HEK293 (cell line): Measurements from ENCODE around the gene FOXRED1.

ENCODE experiments used
- CTCF ChIA-PET: fragments of 350-600 bp; formaldehyde crosslinking; extraction: SDS; loops from one replicate; lab custom pipeline; 2021; ENCODE audit warnings: antibody characterized with exemption; lab: Yijun Ruan, JAX
- POLR2A ChIA-PET: fragments of 300-600 bp; formaldehyde crosslinking; extraction: SDS; loops from one replicate; lab custom pipeline; 2020; ENCODE audit warnings: antibody characterized with exemption, inconsistent platforms; lab: Yijun Ruan, JAX
- H3K27ac ChIP-seq: fragments of 200-500 bp; sonication (Bioruptor generic); 2 replicates; pipeline ENCODE4 v1.5.1; 2014; ENCODE audit warnings: low read depth, low read length, control low read depth, inconsistent platforms; ENCODE audit errors: extremely low read depth
- H3K36me3 ChIP-seq, 2 experiments: fragments of 200-500 bp in 1 of 2; sonication (Bioruptor generic) in 1 of 2; 1 replicate in 1 of 2; 2 replicates in 1 of 2; pipeline ENCODE4 v1.5.1; 2014 to 2017; ENCODE audit warnings: inconsistent platforms in 2 of 2, low read length in 2 of 2; ENCODE audit not compliant: control insufficient read depth in 2 of 2, insufficient read depth in 1 of 2
- H3K4me1 ChIP-seq: fragments of 200-500 bp; sonication (Bioruptor generic); 2 replicates; pipeline ENCODE4 v1.5.1; 2014; ENCODE audit warnings: mild to moderate bottlenecking, low read length, inconsistent platforms; ENCODE audit not compliant: control insufficient read depth, insufficient read depth
- H3K4me3 ChIP-seq: 2 replicates; pipeline ENCODE4 v1.5.1; 2011; ENCODE audit warnings: low read depth, mild to moderate bottlenecking, control low read depth, low read length, moderate library complexity
- H3K9me3 ChIP-seq: fragments of 200-500 bp; sonication (Bioruptor generic); 2 replicates; pipeline ENCODE4 v1.5.1; 2014; ENCODE audit warnings: low read depth, low read length, inconsistent platforms; ENCODE audit not compliant: control insufficient read depth, insufficient read depth
- GLI4 ChIP-seq: fragments of 450-650 bp; formaldehyde crosslinking; IDR thresholded peaks from 2 replicates; pipeline ENCODE4 v1.5.1; 2016; ENCODE audit warnings: missing biosample characterization, missing genetic modification characterization
- MYNN ChIP-seq: fragments of 450-650 bp; formaldehyde crosslinking; IDR thresholded peaks from 2 replicates; pipeline ENCODE4 v1.5.1; 2016; ENCODE audit warnings: missing biosample characterization, missing genetic modification characterization, borderline replicate concordance
- OSR2 ChIP-seq: fragments of 450-650 bp; formaldehyde crosslinking; IDR thresholded peaks from 2 replicates; pipeline ENCODE4 v1.5.1; 2016; ENCODE audit warnings: missing biosample characterization, missing genetic modification characterization
- RBAK ChIP-seq: fragments of 450-650 bp; formaldehyde crosslinking; IDR thresholded peaks from 2 replicates; pipeline ENCODE4 v1.5.1; 2016; ENCODE audit warnings: missing biosample characterization, missing genetic modification characterization
- ZBTB17 ChIP-seq: fragments of 450-650 bp; formaldehyde crosslinking; IDR thresholded peaks from 2 replicates; pipeline ENCODE4 v1.5.1; 2016; ENCODE audit warnings: missing biosample characterization, missing genetic modification characterization
- ZNF121 ChIP-seq: fragments of 450-650 bp; formaldehyde crosslinking; IDR thresholded peaks from 2 replicates; pipeline ENCODE4 v1.5.1; 2016; ENCODE audit warnings: missing biosample characterization, missing genetic modification characterization
- ZNF202 ChIP-seq: fragments of 450-650 bp; formaldehyde crosslinking; IDR thresholded peaks from 2 replicates; pipeline ENCODE4 v1.5.1; 2016; ENCODE audit warnings: missing biosample characterization, missing genetic modification characterization, borderline replicate concordance
- ZNF362 ChIP-seq: fragments of 450-650 bp; formaldehyde crosslinking; IDR thresholded peaks from 2 replicates; pipeline ENCODE4 v1.5.1; 2016; ENCODE audit warnings: missing biosample characterization, missing genetic modification characterization
- ZNF510 ChIP-seq: fragments of 450-650 bp; formaldehyde crosslinking; IDR thresholded peaks from 2 replicates; pipeline ENCODE4 v1.5.1; 2018; ENCODE audit warnings: mild to moderate bottlenecking, missing genetic modification characterization, missing biosample characterization; ENCODE audit not compliant: insufficient replicate concordance
- ZNF530 ChIP-seq: fragments of 450-650 bp; formaldehyde crosslinking; IDR thresholded peaks from 2 replicates; pipeline ENCODE4 v1.5.1; 2016; ENCODE audit warnings: low read depth, missing biosample characterization, missing genetic modification characterization
- ZNF768 ChIP-seq: fragments of 450-650 bp; formaldehyde crosslinking; IDR thresholded peaks from 2 replicates; pipeline ENCODE4 v1.5.1; 2018; ENCODE audit warnings: missing biosample characterization, mild to moderate bottlenecking, missing genetic modification characterization
- TF ChIP-seq, protein P1 (sequence below): fragments of 450-650 bp; formaldehyde crosslinking; IDR thresholded peaks from 2 replicates; pipeline ENCODE4 v1.5.1; 2016; ENCODE audit warnings: missing biosample characterization, missing genetic modification characterization
- TF ChIP-seq, protein P2 (sequence below): fragments of 450-650 bp; formaldehyde crosslinking; IDR thresholded peaks from 2 replicates; pipeline ENCODE4 v1.5.1; 2017; ENCODE audit warnings: missing biosample characterization, missing genetic modification characterization

Gene FOXRED1

DNA sequence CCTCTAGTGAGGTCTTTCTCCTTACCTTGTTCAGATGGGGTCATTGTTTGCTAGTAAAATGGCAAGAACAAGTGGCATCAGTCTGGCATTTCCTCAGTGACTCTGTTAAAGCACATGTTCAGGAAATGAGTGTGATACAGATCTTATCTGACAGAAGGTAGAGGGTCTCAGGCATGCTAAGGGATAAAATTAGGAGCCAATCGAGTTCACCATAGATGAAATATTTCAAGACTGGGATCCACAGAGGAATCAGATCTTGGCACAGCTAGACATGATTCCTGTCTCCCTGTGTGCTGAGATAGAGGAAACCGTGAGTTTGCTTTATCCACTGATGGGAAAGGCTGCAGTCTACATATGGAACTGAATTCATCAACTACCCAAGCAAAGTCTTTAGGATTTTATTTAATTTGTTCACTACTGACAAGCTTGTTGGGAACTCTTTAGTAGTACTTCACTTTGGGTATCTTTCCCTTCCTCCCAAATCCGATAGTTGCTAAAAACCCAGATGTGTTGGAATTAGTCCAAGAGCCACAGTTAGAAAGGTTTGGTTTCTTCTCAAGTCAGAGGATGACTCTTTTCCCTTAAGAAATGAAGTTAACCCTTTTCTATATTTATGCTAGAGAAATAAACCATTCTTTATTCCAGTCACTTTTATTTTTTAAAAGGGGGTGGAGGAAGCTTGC lies 39.0 kb upstream of the FOXRED1 start:
- Histone ChIP-seq H3K36me3 (peaks cover 0 to 6% of the 10 kb centered on the region in 2 experiments; a peak in 1 of 3 replicates), H3K27ac (no peak overlapping the region), H3K4me1 (peaks cover 5% of the 10 kb centered on the region), H3K9me3 (no peaks in the 10 kb centered on the region), H3K4me3 (no peak overlapping the region)
- POLR2A ChIA-PET = no interaction called here
- CTCF ChIA-PET = interaction anchor here (0.9 kb wide), 1 partner anchor 36 kb away, joined by 5 read pairs; no protein-coding TSS in a partner anchor
- TF ChIP-seq, protein P1, sequence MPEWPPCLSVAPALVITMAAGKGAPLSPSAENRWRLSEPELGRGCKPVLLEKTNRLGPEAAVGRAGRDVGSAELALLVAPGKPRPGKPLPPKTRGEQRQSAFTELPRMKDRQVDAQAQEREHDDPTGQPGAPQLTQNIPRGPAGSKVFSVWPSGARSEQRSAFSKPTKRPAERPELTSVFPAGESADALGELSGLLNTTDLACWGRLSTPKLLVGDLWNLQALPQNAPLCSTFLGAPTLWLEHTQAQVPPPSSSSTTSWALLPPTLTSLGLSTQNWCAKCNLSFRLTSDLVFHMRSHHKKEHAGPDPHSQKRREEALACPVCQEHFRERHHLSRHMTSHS = no peak
- no peak for TF ChIP-seq ZNF510 (tag by site-specific recombination)
- no peak for TF ChIP-seq ZNF530
- TF ChIP-seq ZNF768 (tag by site-specific recombination) = no peak

DNA sequence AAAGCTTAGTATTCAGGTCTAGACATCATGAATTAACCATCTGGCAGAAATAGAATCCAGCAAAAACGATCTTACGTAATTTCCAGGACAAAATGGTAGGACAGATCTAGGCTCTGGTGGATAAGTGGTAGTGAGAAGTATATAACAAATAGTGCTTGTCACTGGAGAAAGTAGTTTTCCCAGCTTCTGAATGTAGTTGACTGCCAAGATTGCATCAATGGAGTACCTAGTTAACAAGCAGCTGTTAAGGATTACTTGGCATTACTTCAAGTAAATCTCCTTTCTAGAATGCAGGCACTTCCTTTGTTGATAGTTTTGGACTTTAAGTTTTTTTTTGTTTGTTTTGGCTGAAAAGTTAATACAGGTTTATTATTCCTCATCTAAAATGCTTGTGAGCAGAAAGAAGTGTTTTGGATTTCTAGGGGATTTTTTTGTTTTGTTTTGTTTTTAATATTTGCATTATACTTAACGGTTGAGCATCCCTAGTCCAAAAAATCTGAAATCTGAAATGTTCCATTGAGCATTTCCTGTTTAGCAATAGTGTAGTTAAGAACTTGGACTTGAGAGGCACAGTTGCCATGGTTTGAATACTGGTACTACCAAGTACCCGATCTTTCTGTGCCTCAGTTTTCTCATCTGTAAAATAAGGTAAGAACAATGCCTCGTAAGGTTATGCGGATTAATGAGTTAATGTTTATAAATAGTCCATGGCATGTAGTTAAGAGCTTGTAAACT lies 37.1 kb upstream of the FOXRED1 start:
- H3K4me3 ChIP-seq = no peak overlapping the region
- H3K27ac ChIP-seq = no peak overlapping the region
- peaks cover 0 to 13% of the 10 kb centered on the region in 2 experiments; a peak in 1 of 3 replicates for H3K36me3 ChIP-seq
- H3K4me1 ChIP-seq = peaks cover 5% of the 10 kb centered on the region
- CTCF ChIA-PET = interaction anchor here (1.7 kb wide), 1 partner anchor 19 kb away, joined by 3 read pairs; no protein-coding TSS in a partner anchor
- peak; percentile 63 for TF ChIP-seq OSR2 (tag by site-specific recombination)
- no peak for TF ChIP-seq ZNF202 (tag by site-specific recombination)
- TF ChIP-seq RBAK (tag by site-specific recombination) = no peak
- TF ChIP-seq, protein P1 = no peak
- no peak for TF ChIP-seq ZNF121 (tag by site-specific recombination)
- peak; percentile 46; the same call in 1 of the 2 replicates for TF ChIP-seq ZBTB17 (tag by site-specific recombination)
- TF ChIP-seq, protein P2, sequence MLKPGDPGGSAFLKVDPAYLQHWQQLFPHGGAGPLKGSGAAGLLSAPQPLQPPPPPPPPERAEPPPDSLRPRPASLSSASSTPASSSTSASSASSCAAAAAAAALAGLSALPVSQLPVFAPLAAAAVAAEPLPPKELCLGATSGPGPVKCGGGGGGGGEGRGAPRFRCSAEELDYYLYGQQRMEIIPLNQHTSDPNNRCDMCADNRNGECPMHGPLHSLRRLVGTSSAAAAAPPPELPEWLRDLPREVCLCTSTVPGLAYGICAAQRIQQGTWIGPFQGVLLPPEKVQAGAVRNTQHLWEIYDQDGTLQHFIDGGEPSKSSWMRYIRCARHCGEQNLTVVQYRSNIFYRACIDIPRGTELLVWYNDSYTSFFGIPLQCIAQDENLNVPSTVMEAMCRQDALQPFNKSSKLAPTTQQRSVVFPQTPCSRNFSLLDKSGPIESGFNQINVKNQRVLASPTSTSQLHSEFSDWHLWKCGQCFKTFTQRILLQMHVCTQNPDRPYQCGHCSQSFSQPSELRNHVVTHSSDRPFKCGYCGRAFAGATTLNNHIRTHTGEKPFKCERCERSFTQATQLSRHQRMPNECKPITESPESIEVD (tag by site-specific recombination) = peak; percentile 92
- no peak for TF ChIP-seq GLI4 (tag by site-specific recombination)
- no peaks in the 10 kb centered on the region for H3K9me3 ChIP-seq
- POLR2A ChIA-PET = no interaction called here

- CTCF ChIA-PET = no interaction called here
- Histone ChIP-seq H3K4me3 (no peak overlapping the region), H3K27ac (no peak overlapping the region), H3K4me1 (peaks cover 5% of the 10 kb centered on the region), H3K9me3 (no peaks in the 10 kb centered on the region)
- peak; percentile 51; the same call in 1 of the 2 replicates for TF ChIP-seq ZNF362 (tag by site-specific recombination)
- TF ChIP-seq MYNN = no peak
- TF ChIP-seq, all 188 proteins: peak for 1
- POLR2A ChIA-PET = no interaction called here
- peaks cover 0 to 13% of the 10 kb centered on the region in 2 experiments; a peak in 1 of 3 replicates for H3K36me3 ChIP-seq
These were observed 36.3 kb upstream of the FOXRED1 start for GRCh38 chr11:126232683-126233082.
